H1 (cell line): ENCODE data around the gene FOLR3. TPM values are rescaled to one million over a fixed set of nuclear protein-coding genes. Genes with fewer than 3 reads are reported as not detected.

Experiments
- CTCF ChIA-PET: fragments of 300-600 bp; sonication (Branson Sonifier 250); formaldehyde crosslinking; loops from one replicate; lab custom pipeline; 2021; ENCODE audit not compliant: partially characterized antibody; lab: Charles Lee
- POLR2A ChIA-PET: fragments of 300-600 bp; sonication (Branson Sonifier 250); formaldehyde crosslinking; loops from one replicate; lab custom pipeline; 2021; ENCODE audit warnings: inconsistent platforms; ENCODE audit not compliant: partially characterized antibody; lab: Charles Lee
- DNase-seq, 2 experiments: peaks; one replicate each; pipeline versions ENCODE4 v3.0.0 to v3.0.0-alpha.2; 2010 to 2022; ENCODE audit warnings: low spot score in 2 of 2, low read depth in 1 of 2, mixed read lengths in 1 of 2
- FAIRE-seq: peaks from 2 replicates; lab custom pipeline; 2011; peaks lifted over from hg19 to GRCh38; lab: Jason Lieb, UNC
- H2AFZ ChIP-seq: 2 replicates; pipeline ENCODE4 v1.8.1; 2012; ENCODE audit warnings: low read length, inconsistent platforms
- H2AK5ac ChIP-seq: 2 replicates; pipeline ENCODE4 v1.6.1; 2013; ENCODE audit warnings: low read depth, low read length
- H2BK120ac ChIP-seq: replicated peaks from 2 replicates; pipeline ENCODE3; 2013; ENCODE audit warnings: low read depth, low read length, inconsistent platforms
- H2BK12ac ChIP-seq: 2 replicates; pipeline ENCODE4 v1.6.1; 2013; ENCODE audit warnings: low read depth, low read length
- H2BK15ac ChIP-seq: 2 replicates; pipeline ENCODE4 v1.6.1; 2013; ENCODE audit warnings: low read length
- H2BK20ac ChIP-seq: 2 replicates; pipeline ENCODE4 v1.6.1; 2013; ENCODE audit warnings: low read length
- H2BK5ac ChIP-seq: 2 replicates; pipeline ENCODE4 v1.6.1; 2013; ENCODE audit warnings: low read depth, low read length
- H3K14ac ChIP-seq: 2 replicates; pipeline ENCODE4 v1.6.1; 2013; ENCODE audit warnings: inconsistent platforms; ENCODE audit not compliant: insufficient read length
- H3K18ac ChIP-seq: 2 replicates; pipeline ENCODE4 v1.6.1; 2013; ENCODE audit warnings: low read length; ENCODE audit errors: extremely low read depth
- H3K23ac ChIP-seq: 2 replicates; pipeline ENCODE4 v1.6.1; 2013; ENCODE audit warnings: inconsistent platforms; ENCODE audit not compliant: insufficient read length
- H3K23me2 ChIP-seq: 2 replicates; pipeline ENCODE4 v1.6.1; 2013; ENCODE audit warnings: low read depth, low read length
- H3K27ac ChIP-seq: 2 replicates; pipeline ENCODE4 v1.6.1; 2011; ENCODE audit warnings: low read depth, low read length, inconsistent platforms
- H3K27me3 ChIP-seq, 4 experiments: replicated peaks in 1 of 4; 1 replicate in 1 of 4; 2 replicates in 3 of 4; pipeline versions ENCODE4 v1.6.1 to v1.8.1; 2011 to 2013; ENCODE audit warnings: low read length in 3 of 4, mild to moderate bottlenecking in 3 of 4, inconsistent platforms in 2 of 4, mixed read lengths in 2 of 4, moderate library complexity in 1 of 4; ENCODE audit not compliant: control insufficient read depth in 3 of 4, insufficient read depth in 3 of 4; ENCODE audit errors: extremely low read depth in 1 of 4
- H3K36me3 ChIP-seq, 4 experiments: 2 replicates each; pipeline versions ENCODE4 v1.6.1 to v1.8.1; 2011 to 2013; ENCODE audit warnings: mild to moderate bottlenecking in 4 of 4, low read length in 3 of 4, moderate library complexity in 2 of 4, control low read depth in 1 of 4, inconsistent platforms in 1 of 4; ENCODE audit not compliant: insufficient read depth in 4 of 4, control insufficient read depth in 2 of 4
- H3K4ac ChIP-seq: replicated peaks from 2 replicates; pipeline ENCODE3; 2013; ENCODE audit warnings: low read length, low read depth, mixed read lengths, inconsistent platforms; ENCODE audit not compliant: insufficient read length
- H3K4me1 ChIP-seq, 4 experiments: replicated peaks in 1 of 4; 1 replicate in 1 of 4; 2 replicates in 3 of 4; pipeline versions ENCODE4 v1.6.1 to v1.8.1; 2011 to 2013; ENCODE audit warnings: low read length in 3 of 4, inconsistent platforms in 2 of 4, mixed read lengths in 1 of 4; ENCODE audit not compliant: insufficient read depth in 4 of 4, control insufficient read depth in 3 of 4
- H3K4me2 ChIP-seq, 2 experiments: 2 replicates each; pipeline versions ENCODE4 v1.6.1 to v1.8.1; 2011 to 2013; ENCODE audit warnings: low read depth in 2 of 2, low read length in 2 of 2, control low read depth in 1 of 2, inconsistent platforms in 1 of 2, mild to moderate bottlenecking in 1 of 2; ENCODE audit not compliant: insufficient read depth in 1 of 2
- H3K4me3 ChIP-seq, 4 experiments: fragments of 200-600, 300-600 bp in 1 of 4; sonication (generic), shearing (Covaris generic), sonication (Bioruptor Twin) in 1 of 4; 2 replicates each; pipeline versions ENCODE4 v1.5.1 to v1.8.1; 2011 to 2016; ENCODE audit warnings: low read length in 4 of 4, low read depth in 3 of 4, control low read depth in 2 of 4, inconsistent platforms in 2 of 4, mild to moderate bottlenecking in 2 of 4, mixed read lengths in 1 of 4, moderate library complexity in 1 of 4; ENCODE audit not compliant: insufficient read depth in 2 of 4; ENCODE audit errors: extremely low read depth in 1 of 4
- H3K56ac ChIP-seq: replicated peaks from 2 replicates; pipeline ENCODE3; 2013; ENCODE audit warnings: low read depth, mild to moderate bottlenecking, mixed read lengths, low read length, inconsistent platforms; ENCODE audit not compliant: insufficient read length
- H3K79me1 ChIP-seq: 2 replicates; pipeline ENCODE4 v1.6.1; 2013; ENCODE audit warnings: low read depth, low read length, control low read depth
- H3K79me2 ChIP-seq, 2 experiments: 2 replicates each; pipeline versions ENCODE4 v1.6.1 to v1.8.1; 2012 to 2013; ENCODE audit warnings: low read length in 2 of 2, mild to moderate bottlenecking in 2 of 2, inconsistent platforms in 1 of 2; ENCODE audit not compliant: insufficient read depth in 2 of 2, control insufficient read depth in 1 of 2
- H3K9ac ChIP-seq, 4 experiments: replicated peaks in 1 of 4; 1 replicate in 1 of 4; 2 replicates in 3 of 4; pipeline versions ENCODE4 v1.6.1 to v1.8.1; 2011 to 2013; ENCODE audit warnings: low read depth in 3 of 4, low read length in 3 of 4, control low read depth in 2 of 4, mild to moderate bottlenecking in 2 of 4, moderate library complexity in 2 of 4, inconsistent platforms in 1 of 4; ENCODE audit errors: extremely low read depth in 1 of 4
- H3K9me3 ChIP-seq, 2 experiments: 2 replicates each; pipeline versions ENCODE4 v1.6.1 to v1.8.1; 2012 to 2013; ENCODE audit warnings: mild to moderate bottlenecking in 2 of 2, moderate library complexity in 2 of 2, control low read depth in 1 of 2, inconsistent platforms in 1 of 2, low read depth in 1 of 2, low read length in 1 of 2, mixed read lengths in 1 of 2; ENCODE audit not compliant: insufficient read depth in 2 of 2
- H4K20me1 ChIP-seq, 2 experiments: replicated peaks in 1 of 2; 2 replicates each; pipeline versions ENCODE3 to v1.8.1; 2011 to 2013; ENCODE audit warnings: inconsistent platforms in 2 of 2, low read length in 2 of 2, mild to moderate bottlenecking in 1 of 2; ENCODE audit not compliant: insufficient read depth in 2 of 2, control insufficient read depth in 1 of 2
- H4K5ac ChIP-seq: 2 replicates; pipeline ENCODE4 v1.6.1; 2013; ENCODE audit warnings: low read length, low read depth, mixed read lengths, inconsistent platforms; ENCODE audit not compliant: insufficient read length
- H4K8ac ChIP-seq: 2 replicates; pipeline ENCODE4 v1.8.0; 2013; ENCODE audit warnings: mild to moderate bottlenecking, moderate library complexity, low read length, inconsistent platforms; ENCODE audit not compliant: insufficient read depth; ENCODE audit errors: extremely low read depth
- H4K91ac ChIP-seq: replicated peaks from 2 replicates; pipeline ENCODE3; 2013; ENCODE audit warnings: low read length, mixed read lengths, inconsistent platforms; ENCODE audit not compliant: insufficient read length
- CTBP2 ChIP-seq: IDR thresholded peaks from 2 replicates; pipeline ENCODE4 v1.7.0; 2011; ENCODE audit warnings: borderline replicate concordance, mild to moderate bottlenecking, moderate library complexity, mixed read lengths, low read length; ENCODE audit not compliant: insufficient read depth, insufficient read length
- EGR1 ChIP-seq: IDR thresholded peaks from 2 replicates; pipeline ENCODE4 v1.6.1; 2011; ENCODE audit warnings: low read depth, low read length, borderline replicate concordance
- GTF2F1 ChIP-seq: IDR thresholded peaks from 2 replicates; pipeline ENCODE4 v1.6.1; 2012; ENCODE audit warnings: low read depth, low read length, improper control_type of control experiment, borderline replicate concordance
- JUN ChIP-seq: IDR thresholded peaks from 2 replicates; pipeline ENCODE4 v1.6.1; 2011; ENCODE audit warnings: low read depth, mild to moderate bottlenecking, improper control_type of control experiment, low read length
- KDM4A ChIP-seq: IDR thresholded peaks from one replicate; pipeline ENCODE4 v1.7.1; 2012; ENCODE audit warnings: low read depth, mild to moderate bottlenecking, moderate library complexity, low read length, inconsistent platforms; ENCODE audit not compliant: severe bottlenecking
- RNF2 ChIP-seq: fragments of 200-900, 300-1000 bp; sonication (generic); IDR thresholded peaks from 2 replicates; pipeline ENCODE4 v1.7.1; 2016; ENCODE audit warnings: borderline replicate concordance, low read depth, mild to moderate bottlenecking, antibody characterized with exemption, low read length; ENCODE audit not compliant: poor library complexity, severe bottlenecking; ENCODE audit errors: missing control alignments
- SAP30 ChIP-seq: fragments of 300-600 bp; sonication (generic); IDR thresholded peaks from 2 replicates; pipeline ENCODE4 v1.7.1; 2012; ENCODE audit warnings: low read length, moderate library complexity, mild to moderate bottlenecking, inconsistent platforms; ENCODE audit not compliant: insufficient read depth, insufficient replicate concordance
- WGBS, 2 experiments: shearing (Covaris generic) in 1 of 2; methylation state at CpG; one replicate each; pipeline versions ENCODE4 v1.1.6 to v1.1.7; 2013 to 2015; ENCODE audit warnings: low lambda C conversion rate in 2 of 2, mixed read lengths in 2 of 2, inconsistent platforms in 1 of 2, low coverage in 1 of 2, missing lambda C conversion rate in 1 of 2; ENCODE audit not compliant: insufficient replicate concordance in 2 of 2, insufficient coverage in 1 of 2, insufficient read length in 1 of 2; ENCODE audit errors: extremely low coverage in 1 of 2, missing lambda C conversion rate in 1 of 2; 5-methylcytosine and 5-hydroxymethylcytosine counted together
- polyA plus RNA-seq, 7 experiments: library from polyadenylated mRNA; depleted of rRNA in 3 of 7; stranded (reverse) in 5 of 7; unstranded in 2 of 7; fragments of >200 nt in 5 of 7; fragments of 200-250 nt in 2 of 7; gene quantifications; 1 replicate in 5 of 7; 2 replicates in 1 of 7; 4 replicates in 1 of 7; pipeline versions ENCODE4 v1.2.1 to v1.2.3, GENCODE V29; 2011 to 2013; ENCODE audit warnings: missing spikeins in 2 of 7, mixed read lengths in 2 of 7
- total RNA-seq: library from RNA; stranded (reverse); fragmentation: NEBNext Ultra II Directional; extraction: Animal tissue kit (Norgen Biotek cat#: 25700); gene quantifications from 2 replicates; pipeline ENCODE4 v1.2.1, GENCODE V29; 2021
- TF ChIP-seq, protein P1 (sequence below): IDR thresholded peaks from 2 replicates; pipeline ENCODE4 v1.6.1; 2011; ENCODE audit warnings: low read depth, mild to moderate bottlenecking, low read length; ENCODE audit not compliant: insufficient read depth
- TF ChIP-seq, protein P2 (sequence below): IDR thresholded peaks from 2 replicates; pipeline ENCODE4 v1.6.1; 2011; ENCODE audit warnings: low read length, improper control_type of control experiment

Gene FOLR3
- total and polyA plus RNA-seq, 2 of the 8 experiments (the other 6 are each of a cell fraction or from before 2014, with no cell fraction given), result not detected

DNA sequence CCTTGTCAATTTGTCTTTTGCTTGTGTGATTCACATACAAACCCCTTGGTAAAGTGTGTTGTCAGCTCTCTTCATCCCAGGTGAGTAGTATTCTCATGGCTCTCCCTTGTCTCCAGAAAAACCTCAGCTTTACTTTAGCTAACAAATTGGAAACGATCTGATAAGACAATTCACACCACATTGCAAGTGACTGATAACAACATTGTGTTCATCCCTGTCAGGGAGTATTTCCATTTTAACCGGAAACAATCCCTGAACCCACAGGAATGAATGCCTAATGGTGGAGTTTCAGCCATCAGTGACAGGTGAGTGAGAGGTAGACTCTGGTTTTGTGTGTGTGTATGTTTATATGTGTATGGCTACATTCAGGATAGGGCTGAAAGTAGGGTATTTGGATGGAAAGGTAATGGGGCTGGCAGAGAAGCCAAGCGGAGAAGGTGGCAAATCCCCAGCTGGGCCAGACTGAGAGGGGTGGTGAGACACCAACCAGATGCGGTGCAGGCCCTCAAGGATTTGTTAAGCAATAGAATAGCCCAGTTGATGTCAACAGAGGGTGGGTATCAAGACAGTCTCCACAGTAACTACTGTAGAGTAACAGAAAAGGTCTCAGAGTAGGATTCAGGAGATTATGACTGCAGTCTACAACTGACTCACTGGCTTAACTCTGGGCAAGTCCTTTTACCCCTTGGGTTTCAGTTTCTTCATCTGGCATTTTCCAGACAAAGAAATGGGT, 47.3 kb upstream of the FOLR3 start:
- Histone ChIP-seq H4K91ac (no peak overlapping the region), H2AK5ac (no peak overlapping the region), H3K27me3 (no peaks in the 10 kb centered on the region), H3K79me1 (no peaks in the 10 kb centered on the region), H4K5ac (no peak overlapping the region), H2BK15ac (no peak overlapping the region), H3K4me1 (peaks cover 0 to 3% (median 2%) of the 10 kb centered on the region in 4 experiments; a peak in 3 of 7 replicates), H3K27ac (no peak overlapping the region), H2BK20ac (no peak overlapping the region), H3K56ac (no peak overlapping the region), H3K9ac (no peak overlapping the region), H3K23me2 (no peaks in the 10 kb centered on the region), H2BK12ac (no peak overlapping the region), H3K9me3 (no peaks in the 10 kb centered on the region), H3K18ac (no peak overlapping the region), H4K8ac (no peak overlapping the region), H3K36me3 (peaks cover 0 to 4% (median 0%) of the 10 kb centered on the region in 4 experiments; a peak in 2 of 8 replicates), H3K4me3 (no peak overlapping the region), H4K20me1 (no peaks in the 10 kb centered on the region), H2AFZ (no peak overlapping the region), H3K4ac (no peak overlapping the region), H3K4me2 (no peak overlapping the region), H3K23ac (no peak overlapping the region), H2BK5ac (no peak overlapping the region), H2BK120ac (no peak overlapping the region), H3K79me2 (no peaks in the 10 kb centered on the region), H3K14ac (no peak overlapping the region)
- POLR2A ChIA-PET, result interaction anchor here (1.2 to 8.4 kb wide), 3 partner anchors 9 to 16 kb away, joined by 3 to 144 read pairs (median 4); partner anchors contain the start of gene LAMTOR1
- DNase-seq (no peak), FAIRE-seq (no peak)
- CTCF ChIA-PET, result interaction anchor here (0.7 kb wide), 1 partner anchor 15 kb away, joined by 3 read pairs; no protein-coding TSS in a partner anchor
- TF ChIP-seq, protein P1, sequence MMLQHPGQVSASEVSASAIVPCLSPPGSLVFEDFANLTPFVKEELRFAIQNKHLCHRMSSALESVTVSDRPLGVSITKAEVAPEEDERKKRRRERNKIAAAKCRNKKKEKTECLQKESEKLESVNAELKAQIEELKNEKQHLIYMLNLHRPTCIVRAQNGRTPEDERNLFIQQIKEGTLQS, result no peak
- no peak for TF ChIP-seq SAP30
- TF ChIP-seq EGR1, result no peak
- no peak for TF ChIP-seq RNF2
- no peak for TF ChIP-seq CTBP2
- TF ChIP-seq KDM4A, result no peak
- TF ChIP-seq GTF2F1, result no peak
- TF ChIP-seq, protein P2, sequence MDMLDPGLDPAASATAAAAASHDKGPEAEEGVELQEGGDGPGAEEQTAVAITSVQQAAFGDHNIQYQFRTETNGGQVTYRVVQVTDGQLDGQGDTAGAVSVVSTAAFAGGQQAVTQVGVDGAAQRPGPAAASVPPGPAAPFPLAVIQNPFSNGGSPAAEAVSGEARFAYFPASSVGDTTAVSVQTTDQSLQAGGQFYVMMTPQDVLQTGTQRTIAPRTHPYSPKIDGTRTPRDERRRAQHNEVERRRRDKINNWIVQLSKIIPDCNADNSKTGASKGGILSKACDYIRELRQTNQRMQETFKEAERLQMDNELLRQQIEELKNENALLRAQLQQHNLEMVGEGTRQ, result no peak
- TF ChIP-seq JUN, result no peak
- WGBS, 2 experiments, result 88% methylated on average over 4 of the region's 4 CpGs; no CpG with 5 or more reads in 1 of the 2 experiments
